ENCODE measurements around the gene DSE.
A peak's percentile ranks its signal among the peaks of the same experiment; 100 is the strongest.
"Not testable (repeated sequence)": the region's sequence is repeated elsewhere in the genome, so short reads cannot be mapped to it uniquely, and the experiment has no call there.

The DSE gene

GRCh38 chr6:116370760-116371119, at the start of gene DSE:
Gene DSE (plus strand): TSS chr6:116370947. CDS start chr6:116399251, 28,304 bp downstream.
- peaks cover 5% of the 10 kb centered on the region for H3K36me3 ChIP-seq (ENCODE audit: control insufficient read depth, insufficient read depth, low read length, severe bottlenecking)
- H3K4me1 ChIP-seq (ENCODE audit: control insufficient read depth, insufficient read depth, low read length): peaks cover 21% of the 10 kb centered on the region
- DNase-seq (ENCODE audit: low read depth): peak; percentile 94
- no peaks in the 10 kb centered on the region for H3K9me3 ChIP-seq (ENCODE audit: control insufficient read depth, low read length)
- peak within 1 kb of the TSS; percentile 97 for H3K4me3 ChIP-seq (ENCODE audit: low read length)
- peak within 1 kb of the TSS; percentile 98 for H3K9ac ChIP-seq (ENCODE audit: low read length)
- H3K27me3 ChIP-seq (replicated peaks; ENCODE audit: control insufficient read depth, insufficient read depth, low read length): no peaks in the 10 kb centered on the region

GRCh38 chr6:116321933-116322332, 48.8 kb upstream of the DSE start:
- not testable (repeated sequence) for H3K4me3 ChIP-seq (ENCODE audit: low read length); H3K27me3 ChIP-seq (replicated peaks; ENCODE audit: control insufficient read depth, insufficient read depth, low read length); DNase-seq (ENCODE audit: low read depth); H3K9ac ChIP-seq (ENCODE audit: low read length); H3K9me3 ChIP-seq (ENCODE audit: control insufficient read depth, low read length); H3K36me3 ChIP-seq (ENCODE audit: control insufficient read depth, insufficient read depth, low read length, severe bottlenecking)
- H3K4me1 ChIP-seq (ENCODE audit: control insufficient read depth, insufficient read depth, low read length): peaks cover 27% of the 10 kb centered on the region

DNA sequence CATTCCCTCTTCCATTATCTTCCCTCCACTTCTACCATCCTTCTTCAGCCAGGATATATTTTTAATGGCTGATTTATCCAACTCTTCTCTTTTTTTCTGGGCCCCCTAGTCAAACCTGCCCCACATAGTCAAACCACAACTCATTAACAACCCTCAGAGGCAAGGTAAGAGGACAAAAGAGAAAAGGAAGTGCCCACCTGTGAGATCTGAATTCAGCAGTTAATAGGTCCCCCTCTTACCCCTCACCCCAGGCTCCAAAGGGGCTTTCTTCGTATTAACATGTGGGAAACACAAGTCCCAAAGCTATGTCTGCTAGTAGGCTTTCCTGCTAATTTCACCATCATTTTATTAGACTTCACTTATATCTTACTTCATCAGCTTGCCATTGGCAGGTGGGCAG, 46.9 kb upstream of the DSE start:
- DNase-seq (ENCODE audit: low read depth): no peak
- H3K4me3 ChIP-seq (ENCODE audit: low read length): no peak overlapping the region
- H3K9ac ChIP-seq (ENCODE audit: low read length): no peak overlapping the region
- peaks cover 38% of the 10 kb centered on the region for H3K4me1 ChIP-seq (ENCODE audit: control insufficient read depth, insufficient read depth, low read length)
- H3K9me3 ChIP-seq (ENCODE audit: control insufficient read depth, low read length): no peaks in the 10 kb centered on the region
- no peaks in the 10 kb centered on the region for H3K27me3 ChIP-seq (replicated peaks; ENCODE audit: control insufficient read depth, insufficient read depth, low read length)
- no peaks in the 10 kb centered on the region for H3K36me3 ChIP-seq (ENCODE audit: control insufficient read depth, insufficient read depth, low read length, severe bottlenecking)

DNA sequence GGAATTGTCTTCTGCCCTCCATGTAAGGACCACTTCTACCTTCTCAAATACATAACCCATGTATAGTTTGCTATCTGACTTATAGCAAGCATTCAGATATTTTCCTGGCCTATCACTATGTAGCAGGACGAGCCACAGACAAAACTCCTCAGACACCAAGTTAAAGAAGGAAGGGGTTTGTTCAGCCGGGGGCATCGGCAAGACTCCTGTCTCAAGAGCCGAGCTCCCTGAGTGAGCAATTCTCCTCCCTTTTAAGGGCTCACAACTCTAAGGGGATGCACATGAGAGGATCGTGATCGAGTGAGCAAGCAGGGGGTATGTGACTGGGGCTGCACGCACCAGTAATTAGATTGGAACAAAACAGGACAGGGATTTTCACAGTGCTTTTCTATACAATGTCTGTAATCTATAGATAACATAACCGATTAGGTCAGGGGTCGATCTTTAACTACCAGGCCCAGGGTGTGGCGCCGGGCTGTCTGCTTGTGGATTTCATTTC, 45.1 kb upstream of the DSE start:
- H3K27me3 ChIP-seq (replicated peaks; ENCODE audit: control insufficient read depth, insufficient read depth, low read length); H3K4me3 ChIP-seq (ENCODE audit: low read length): not testable (repeated sequence)

GRCh38 chr6:116326181-116326671, 44.5 kb upstream of the DSE start:
- peak overlapping the region; percentile 55 for H3K4me3 ChIP-seq (ENCODE audit: low read length)
- no peaks in the 10 kb centered on the region for H3K9me3 ChIP-seq (ENCODE audit: control insufficient read depth, low read length)
- H3K4me1 ChIP-seq (ENCODE audit: control insufficient read depth, insufficient read depth, low read length): peaks cover 53% of the 10 kb centered on the region
- DNase-seq (ENCODE audit: low read depth): no peak
- no peaks in the 10 kb centered on the region for H3K27me3 ChIP-seq (replicated peaks; ENCODE audit: control insufficient read depth, insufficient read depth, low read length)
- no peak overlapping the region for H3K9ac ChIP-seq (ENCODE audit: low read length)
- no peaks in the 10 kb centered on the region for H3K36me3 ChIP-seq (ENCODE audit: control insufficient read depth, insufficient read depth, low read length, severe bottlenecking)

More for the DNA sequence above, 45.1 kb upstream of the DSE start:
- not testable (repeated sequence) for H3K9ac ChIP-seq (ENCODE audit: low read length); DNase-seq (ENCODE audit: low read depth); H3K9me3 ChIP-seq (ENCODE audit: control insufficient read depth, low read length); H3K36me3 ChIP-seq (ENCODE audit: control insufficient read depth, insufficient read depth, low read length, severe bottlenecking)
- peaks cover 48% of the 10 kb centered on the region for H3K4me1 ChIP-seq (ENCODE audit: control insufficient read depth, insufficient read depth, low read length)

- no peak overlapping the region for H3K9ac ChIP-seq (ENCODE audit: low read length)
- H3K4me3 ChIP-seq (ENCODE audit: low read length): peak overlapping the region; percentile 55
- H3K4me1 ChIP-seq (ENCODE audit: control insufficient read depth, insufficient read depth, low read length): peaks cover 53% of the 10 kb centered on the region
- H3K27me3 ChIP-seq (replicated peaks; ENCODE audit: control insufficient read depth, insufficient read depth, low read length): no peaks in the 10 kb centered on the region
- no peaks in the 10 kb centered on the region for H3K9me3 ChIP-seq (ENCODE audit: control insufficient read depth, low read length)
- DNase-seq (ENCODE audit: low read depth): no peak
- H3K36me3 ChIP-seq (ENCODE audit: control insufficient read depth, insufficient read depth, low read length, severe bottlenecking): no peaks in the 10 kb centered on the region
Observed at GRCh38 chr6:116326996-116327395, 43.8 kb upstream of the DSE start.

- DNase-seq (ENCODE audit: low read depth): no peak
- Histone ChIP-seq H3K27me3 (replicated peaks; ENCODE audit: control insufficient read depth, insufficient read depth, low read length) (no peaks in the 10 kb centered on the region), H3K4me1 (ENCODE audit: control insufficient read depth, insufficient read depth, low read length) (peaks cover 53% of the 10 kb centered on the region), H3K4me3 (ENCODE audit: low read length) (no peak overlapping the region), H3K9me3 (ENCODE audit: control insufficient read depth, low read length) (no peaks in the 10 kb centered on the region), H3K9ac (ENCODE audit: low read length) (no peak overlapping the region), H3K36me3 (ENCODE audit: control insufficient read depth, insufficient read depth, low read length, severe bottlenecking) (no peaks in the 10 kb centered on the region)
Observed at GRCh38 chr6:116327803-116328527, 42.8 kb upstream of the DSE start.

GRCh38 chr6:116328528-116328903, 42.2 kb upstream of the DSE start:
- H3K9me3 ChIP-seq (ENCODE audit: control insufficient read depth, low read length): no peaks in the 10 kb centered on the region
- H3K36me3 ChIP-seq (ENCODE audit: control insufficient read depth, insufficient read depth, low read length, severe bottlenecking): no peaks in the 10 kb centered on the region
- H3K4me3 ChIP-seq (ENCODE audit: low read length): peak overlapping the region; percentile 4
- H3K4me1 ChIP-seq (ENCODE audit: control insufficient read depth, insufficient read depth, low read length): peaks cover 53% of the 10 kb centered on the region
- DNase-seq (ENCODE audit: low read depth): no peak
- no peaks in the 10 kb centered on the region for H3K27me3 ChIP-seq (replicated peaks; ENCODE audit: control insufficient read depth, insufficient read depth, low read length)
- H3K9ac ChIP-seq (ENCODE audit: low read length): peak overlapping the region; percentile 22

- Histone ChIP-seq H3K9ac (ENCODE audit: low read length) (peak overlapping the region; percentile 22), H3K4me1 (ENCODE audit: control insufficient read depth, insufficient read depth, low read length) (peaks cover 53% of the 10 kb centered on the region), H3K9me3 (ENCODE audit: control insufficient read depth, low read length) (no peaks in the 10 kb centered on the region), H3K27me3 (replicated peaks; ENCODE audit: control insufficient read depth, insufficient read depth, low read length) (no peaks in the 10 kb centered on the region), H3K36me3 (ENCODE audit: control insufficient read depth, insufficient read depth, low read length, severe bottlenecking) (no peaks in the 10 kb centered on the region), H3K4me3 (ENCODE audit: low read length) (no peak overlapping the region)
- DNase-seq (ENCODE audit: low read depth): peak; percentile 89
Observed at GRCh38 chr6:116329156-116329555, 41.6 kb upstream of the DSE start.

DNA sequence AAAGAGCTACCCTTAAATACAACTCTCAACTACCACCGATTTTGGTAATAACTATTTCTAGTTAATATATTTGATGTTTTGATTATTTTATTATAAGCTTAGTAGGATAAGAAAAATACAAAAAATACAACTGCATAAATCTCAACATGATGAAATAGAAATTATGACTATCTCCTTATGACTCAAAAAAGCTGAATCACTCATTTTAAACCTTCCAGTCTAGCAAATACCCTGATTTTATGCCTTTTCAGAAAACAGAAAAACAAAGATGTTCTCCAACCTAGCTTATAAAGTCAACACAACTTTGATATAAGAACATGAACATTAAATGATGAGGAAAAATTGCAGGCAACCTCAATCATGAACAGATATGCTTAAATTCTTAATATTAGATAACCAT, 40.2 kb upstream of the DSE start:
- no peaks in the 10 kb centered on the region for H3K9me3 ChIP-seq (ENCODE audit: control insufficient read depth, low read length)
- H3K36me3 ChIP-seq (ENCODE audit: control insufficient read depth, insufficient read depth, low read length, severe bottlenecking): no peaks in the 10 kb centered on the region
- no peaks in the 10 kb centered on the region for H3K27me3 ChIP-seq (replicated peaks; ENCODE audit: control insufficient read depth, insufficient read depth, low read length)
- H3K4me3 ChIP-seq (ENCODE audit: low read length): no peak overlapping the region
- DNase-seq (ENCODE audit: low read depth): peak; percentile 55
- peaks cover 49% of the 10 kb centered on the region for H3K4me1 ChIP-seq (ENCODE audit: control insufficient read depth, insufficient read depth, low read length)
- no peak overlapping the region for H3K9ac ChIP-seq (ENCODE audit: low read length)

DNA sequence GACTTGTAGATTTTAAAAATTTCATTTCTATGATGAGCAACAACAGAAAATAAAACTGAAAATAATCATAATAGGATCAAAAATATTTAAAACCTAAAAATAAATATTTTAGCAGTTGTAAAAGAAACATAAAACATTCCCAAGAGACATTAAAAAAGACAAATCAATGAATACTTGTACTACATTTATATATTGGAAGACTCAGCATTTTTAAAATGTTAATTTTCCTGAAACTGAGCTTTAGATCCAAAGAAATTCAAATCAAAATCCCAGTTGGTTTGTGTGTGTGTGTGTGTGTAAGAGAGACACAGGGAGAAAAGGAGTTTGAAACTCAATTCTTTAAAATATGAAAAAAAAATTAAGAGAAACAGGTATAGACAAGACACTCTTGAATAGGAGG, 38.7 kb upstream of the DSE start:
- Histone ChIP-seq H3K36me3 (ENCODE audit: control insufficient read depth, insufficient read depth, low read length, severe bottlenecking) (no peaks in the 10 kb centered on the region), H3K4me3 (ENCODE audit: low read length) (no peak overlapping the region), H3K4me1 (ENCODE audit: control insufficient read depth, insufficient read depth, low read length) (peaks cover 36% of the 10 kb centered on the region), H3K9ac (ENCODE audit: low read length) (no peak overlapping the region), H3K27me3 (replicated peaks; ENCODE audit: control insufficient read depth, insufficient read depth, low read length) (no peaks in the 10 kb centered on the region), H3K9me3 (ENCODE audit: control insufficient read depth, low read length) (no peaks in the 10 kb centered on the region)
- DNase-seq (ENCODE audit: low read depth): no peak
